Measurements from ENCODE around the gene CWF19L2.

The CWF19L2 gene

DNA sequence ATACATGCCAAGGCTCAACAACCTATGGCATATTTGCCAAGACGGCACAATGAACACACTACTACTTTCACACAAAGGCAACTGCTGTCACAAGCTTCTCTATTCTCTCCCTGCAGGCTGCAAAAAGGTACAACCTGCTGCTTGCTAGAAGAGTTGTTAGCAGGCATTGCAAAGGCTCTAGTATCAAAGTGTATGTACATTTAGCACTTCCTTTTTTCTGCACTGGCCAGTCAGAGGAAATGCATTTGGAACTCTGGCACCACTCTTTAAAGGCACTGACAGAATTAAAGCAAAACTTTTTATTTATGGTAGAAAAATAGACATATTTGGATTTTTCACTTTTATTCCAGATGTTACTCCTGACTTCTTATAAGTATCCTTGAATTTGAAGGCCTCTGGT lies 125.9 kb downstream of the CWF19L2 start:
- no peaks in the 10 kb centered on the region for H3K27me3 ChIP-seq (replicated peaks; ENCODE audit: control insufficient read depth, insufficient read depth, low read length)
- H3K36me3 ChIP-seq (ENCODE audit: control insufficient read depth, insufficient read depth, low read length) = no peaks in the 10 kb centered on the region; the same call in 1 of the 2 replicates
- no peak overlapping the region for H3K4me3 ChIP-seq (replicated peaks; ENCODE audit: low read depth, low read length)
- DNase-seq (ENCODE audit: extremely low read depth, insufficient read length) = no peak
- TF ChIP-seq, protein P1, sequence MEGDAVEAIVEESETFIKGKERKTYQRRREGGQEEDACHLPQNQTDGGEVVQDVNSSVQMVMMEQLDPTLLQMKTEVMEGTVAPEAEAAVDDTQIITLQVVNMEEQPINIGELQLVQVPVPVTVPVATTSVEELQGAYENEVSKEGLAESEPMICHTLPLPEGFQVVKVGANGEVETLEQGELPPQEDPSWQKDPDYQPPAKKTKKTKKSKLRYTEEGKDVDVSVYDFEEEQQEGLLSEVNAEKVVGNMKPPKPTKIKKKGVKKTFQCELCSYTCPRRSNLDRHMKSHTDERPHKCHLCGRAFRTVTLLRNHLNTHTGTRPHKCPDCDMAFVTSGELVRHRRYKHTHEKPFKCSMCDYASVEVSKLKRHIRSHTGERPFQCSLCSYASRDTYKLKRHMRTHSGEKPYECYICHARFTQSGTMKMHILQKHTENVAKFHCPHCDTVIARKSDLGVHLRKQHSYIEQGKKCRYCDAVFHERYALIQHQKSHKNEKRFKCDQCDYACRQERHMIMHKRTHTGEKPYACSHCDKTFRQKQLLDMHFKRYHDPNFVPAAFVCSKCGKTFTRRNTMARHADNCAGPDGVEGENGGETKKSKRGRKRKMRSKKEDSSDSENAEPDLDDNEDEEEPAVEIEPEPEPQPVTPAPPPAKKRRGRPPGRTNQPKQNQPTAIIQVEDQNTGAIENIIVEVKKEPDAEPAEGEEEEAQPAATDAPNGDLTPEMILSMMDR (IDR thresholded peaks at IDR 0.05; ENCODE audit: insufficient read depth, low read length, poor library complexity, severe bottlenecking) = no peak

DNA sequence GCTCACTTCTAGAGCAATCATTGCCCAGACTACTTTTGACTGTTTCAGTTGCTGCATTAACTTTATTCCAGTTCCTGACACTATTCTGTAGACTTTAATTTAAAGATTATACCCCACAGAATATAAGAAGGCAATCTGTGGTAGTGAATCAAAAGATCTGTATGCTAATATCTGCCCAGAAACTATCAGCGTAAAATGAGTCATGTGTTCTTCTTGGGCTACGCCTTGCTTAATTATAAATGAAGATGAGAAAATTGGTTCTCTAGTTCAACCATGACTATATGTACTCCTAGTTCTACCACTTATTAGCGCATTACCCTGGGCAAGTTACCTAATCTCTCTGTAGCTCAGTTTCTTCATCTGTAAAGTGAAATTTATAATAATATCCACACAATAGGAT lies 128.5 kb downstream of the CWF19L2 start:
- Histone ChIP-seq H3K4me3 (replicated peaks; ENCODE audit: low read depth, low read length) (no peak overlapping the region), H3K36me3 (ENCODE audit: control insufficient read depth, insufficient read depth, low read length) (no peaks in the 10 kb centered on the region; the same call in 1 of the 2 replicates), H3K27me3 (replicated peaks; ENCODE audit: control insufficient read depth, insufficient read depth, low read length) (no peaks in the 10 kb centered on the region)
- TF ChIP-seq, protein P1 (IDR thresholded peaks at IDR 0.05; ENCODE audit: insufficient read depth, low read length, poor library complexity, severe bottlenecking) = no peak
- no peak for DNase-seq (ENCODE audit: extremely low read depth, insufficient read length)

DNA sequence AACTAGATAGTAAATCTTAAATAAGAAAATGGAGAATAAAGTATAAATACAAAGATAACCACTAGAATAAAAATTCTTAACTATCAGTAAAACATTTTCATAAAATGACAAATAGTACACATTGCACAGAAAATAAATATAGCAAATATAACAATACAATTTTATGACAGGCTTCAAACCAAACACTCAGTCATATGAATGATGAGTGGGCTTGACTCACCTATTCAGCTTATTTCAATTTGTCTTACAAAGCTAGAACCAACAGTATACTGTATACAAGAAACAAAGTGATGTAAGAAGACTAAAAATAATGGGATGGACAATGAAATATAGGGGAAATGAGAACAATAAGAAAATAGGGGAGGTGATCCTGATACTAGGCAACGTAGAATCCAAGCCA lies 141.2 kb downstream of the CWF19L2 start:
- no peaks in the 10 kb centered on the region for H3K27me3 ChIP-seq (replicated peaks; ENCODE audit: control insufficient read depth, insufficient read depth, low read length)
- H3K4me3 ChIP-seq (replicated peaks; ENCODE audit: low read depth, low read length) = no peak overlapping the region
- TF ChIP-seq, protein P1 (IDR thresholded peaks at IDR 0.05; ENCODE audit: insufficient read depth, low read length, poor library complexity, severe bottlenecking) = no peak
- no peak for DNase-seq (ENCODE audit: extremely low read depth, insufficient read length)
- no peaks in the 10 kb centered on the region for H3K36me3 ChIP-seq (ENCODE audit: control insufficient read depth, insufficient read depth, low read length)

DNA sequence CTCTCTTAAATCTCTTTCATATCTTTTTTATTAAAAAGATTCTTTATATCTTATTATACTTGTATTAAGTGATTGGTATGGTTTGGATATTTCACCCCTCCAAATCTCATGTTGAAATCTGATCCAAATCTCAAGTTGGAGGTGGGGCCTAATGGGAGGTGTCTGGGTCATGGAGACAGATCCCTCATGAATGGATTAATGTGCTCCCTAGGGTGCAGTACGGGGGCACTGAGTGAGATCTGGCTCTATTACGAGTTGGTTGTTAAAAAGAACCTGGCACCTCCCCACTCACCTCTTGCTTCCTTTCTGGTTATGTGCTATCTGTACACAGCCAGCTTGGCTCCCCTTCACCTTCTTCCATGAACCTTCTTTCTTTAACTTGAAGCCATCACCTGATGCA lies 149.6 kb downstream of the CWF19L2 start:
- H3K36me3 ChIP-seq (ENCODE audit: control insufficient read depth, insufficient read depth, low read length) = no peaks in the 10 kb centered on the region
- no peaks in the 10 kb centered on the region for H3K27me3 ChIP-seq (replicated peaks; ENCODE audit: control insufficient read depth, insufficient read depth, low read length)
- TF ChIP-seq, protein P1 (IDR thresholded peaks at IDR 0.05; ENCODE audit: insufficient read depth, low read length, poor library complexity, severe bottlenecking) = no peak
- no peak overlapping the region for H3K4me3 ChIP-seq (replicated peaks; ENCODE audit: low read depth, low read length)
- DNase-seq (ENCODE audit: extremely low read depth, insufficient read length) = no peak

DNA sequence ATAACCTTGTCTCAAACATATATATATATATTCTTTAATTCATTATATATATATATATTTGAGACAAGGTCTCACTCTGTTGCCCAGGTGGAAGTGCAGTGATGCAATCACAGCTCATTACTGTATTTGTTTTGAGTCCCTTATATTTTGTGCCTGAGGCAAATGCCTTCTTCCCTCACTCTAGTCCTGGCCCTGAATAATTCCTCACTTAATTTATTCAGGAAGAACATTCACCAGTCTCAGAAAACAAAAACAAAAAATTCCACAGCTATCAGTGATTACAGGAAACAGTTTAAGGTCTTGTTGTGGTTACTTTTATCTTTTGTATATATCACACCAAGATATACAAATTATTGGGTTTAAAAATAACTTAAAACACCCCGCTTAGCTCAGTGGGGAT lies 155.7 kb downstream of the CWF19L2 start:
- Histone ChIP-seq H3K27me3 (replicated peaks; ENCODE audit: control insufficient read depth, insufficient read depth, low read length) (no peaks in the 10 kb centered on the region), H3K4me3 (replicated peaks; ENCODE audit: low read depth, low read length) (no peak overlapping the region), H3K36me3 (ENCODE audit: control insufficient read depth, insufficient read depth, low read length) (no peaks in the 10 kb centered on the region)
- DNase-seq (ENCODE audit: extremely low read depth, insufficient read length) = no peak
- TF ChIP-seq, protein P1 (IDR thresholded peaks at IDR 0.05; ENCODE audit: insufficient read depth, low read length, poor library complexity, severe bottlenecking) = no peak

DNA sequence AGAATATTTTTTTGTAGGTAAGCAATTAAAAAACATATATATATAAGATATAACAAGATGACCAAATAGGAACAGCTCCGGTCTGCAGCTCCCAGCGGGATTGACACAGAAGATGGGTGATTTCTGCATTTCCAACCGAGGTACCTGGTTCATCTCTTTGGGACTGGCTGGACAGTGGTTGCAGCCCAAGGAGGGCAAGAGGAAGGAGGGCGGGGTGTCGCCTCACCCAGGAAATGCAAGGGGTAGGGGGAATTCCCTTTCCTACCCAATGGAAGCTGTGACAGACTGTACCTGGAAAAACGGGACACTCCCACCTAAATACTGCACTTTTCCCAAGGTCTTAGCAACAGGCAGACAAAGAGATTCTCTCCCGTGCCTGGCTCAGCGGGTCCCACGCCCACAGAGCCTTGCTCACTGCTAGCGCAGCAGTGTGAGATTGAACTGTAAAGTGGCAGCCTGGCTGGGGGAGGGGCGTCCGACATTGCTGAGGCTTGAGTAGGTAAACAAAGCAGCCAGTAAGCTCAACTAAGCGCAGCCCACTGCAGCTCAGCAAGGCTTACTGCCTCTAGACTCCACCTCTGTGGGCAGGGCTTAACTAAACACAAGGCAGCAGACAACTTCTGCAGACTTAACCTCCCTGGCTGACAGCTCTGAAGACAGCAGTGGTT lies 163.8 kb downstream of the CWF19L2 start:
- TF ChIP-seq, protein P1 (IDR thresholded peaks at IDR 0.05; ENCODE audit: insufficient read depth, low read length, poor library complexity, severe bottlenecking) = no peak
- no peaks in the 10 kb centered on the region for H3K36me3 ChIP-seq (ENCODE audit: control insufficient read depth, insufficient read depth, low read length)
- DNase-seq (ENCODE audit: extremely low read depth, insufficient read length) = no peak
- H3K27me3 ChIP-seq (replicated peaks; ENCODE audit: control insufficient read depth, insufficient read depth, low read length) = no peaks in the 10 kb centered on the region
- H3K4me3 ChIP-seq (replicated peaks; ENCODE audit: low read depth, low read length) = no peak overlapping the region

Measured in GM06990 (cell line).